Spleen (tissue), 7 donors: ENCODE data around the gene PRKCE.

Experiments
- CTCF ChIP-seq, 11 experiments: fragments of 200-600 bp in 7 of 11; fragments of 450-650 bp in 4 of 11; sonication (generic) in 4 of 11; IDR thresholded peaks in 8 of 11; conservative IDR thresholded peaks in 3 of 11; 1 replicate in 7 of 11; 2 replicates in 4 of 11; pipeline versions ENCODE4 v1.4.0 to v1.8.0; 2016 to 2021; ENCODE audit warnings: antibody characterized with exemption in 11 of 11, inconsistent platforms in 4 of 11, mild to moderate bottlenecking in 1 of 11
- POLR2A ChIP-seq, 3 donors: fragments of 450-650 bp; IDR thresholded peaks; one replicate each; pipeline ENCODE4 v1.5.1; 2017; ENCODE audit warnings: antibody characterized with exemption in 3 of 3, mild to moderate bottlenecking in 1 of 3
- donor health status: DM: no; HTN: no; CAD: no; lungs with moderate emphysema.
- donor health status: DM: no; HTN: no; CAD: no.
- donor health status: DM: no; HTN: no; CAD: no.

GRCh38 chr2:46013726-46014125 is 362.3 kb downstream of the PRKCE start:
- TF ChIP-seq CTCF (IDR thresholded peaks at IDR 0.05 in 8 of 11, conservative IDR thresholded peaks at IDR 0.05 in 3 of 11) (no peak), POLR2A (IDR thresholded peaks at IDR 0.05) (no peak)
